ENCODE results near the gene RIMS1. TPM values are rescaled to one million over a fixed set of nuclear protein-coding genes. Genes with fewer than 3 reads are reported as not detected.
"Not testable (repeated sequence)": the region's sequence is repeated elsewhere in the genome, so short reads cannot be mapped to it uniquely, and the experiment has no call there.

Gene RIMS1
- total RNA-seq, 1 donor from 2014 or later = 21.7 TPM

DNA sequence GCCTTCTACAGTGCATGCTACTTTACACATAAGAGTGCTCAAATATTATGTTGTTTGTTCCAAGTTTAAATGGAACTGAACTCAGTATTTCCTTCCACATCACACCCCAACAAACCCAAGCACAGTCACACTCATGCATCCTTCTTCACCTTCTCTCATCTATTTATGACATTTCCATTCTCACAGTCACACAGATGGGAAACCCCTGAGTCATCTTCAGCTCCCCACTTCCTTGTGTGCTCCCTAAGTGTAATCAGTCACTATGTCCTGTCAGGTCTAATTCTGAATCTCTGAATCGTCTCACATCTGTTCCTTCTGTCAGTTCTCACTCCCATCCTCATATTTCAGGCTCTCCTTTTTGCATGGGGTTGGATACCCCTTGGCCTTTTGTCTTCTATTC lies 96.0 kb downstream of the RIMS1 start:
- no peak for DNase-seq (ENCODE audit: low read depth)

DNA sequence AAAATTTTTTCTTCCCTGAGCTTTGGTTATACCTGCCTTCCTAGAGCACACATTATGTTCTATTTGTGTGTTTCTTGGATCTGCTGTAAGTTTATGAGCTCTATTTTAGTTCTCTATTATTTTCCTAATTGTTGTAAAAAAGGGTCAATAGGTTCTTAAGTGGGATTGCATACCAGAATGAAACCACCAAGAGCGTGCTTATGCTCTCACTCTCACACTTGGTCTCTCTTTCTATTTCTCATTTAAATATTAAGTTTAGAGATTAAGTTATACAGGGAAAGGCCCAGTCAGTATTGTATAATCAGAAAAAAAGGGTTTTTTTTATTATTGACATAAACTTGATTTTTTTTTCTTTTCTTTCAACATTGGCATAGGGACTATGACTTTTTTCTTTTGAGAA lies 96.8 kb downstream of the RIMS1 start:
- no peak for DNase-seq (ENCODE audit: low read depth)

DNA sequence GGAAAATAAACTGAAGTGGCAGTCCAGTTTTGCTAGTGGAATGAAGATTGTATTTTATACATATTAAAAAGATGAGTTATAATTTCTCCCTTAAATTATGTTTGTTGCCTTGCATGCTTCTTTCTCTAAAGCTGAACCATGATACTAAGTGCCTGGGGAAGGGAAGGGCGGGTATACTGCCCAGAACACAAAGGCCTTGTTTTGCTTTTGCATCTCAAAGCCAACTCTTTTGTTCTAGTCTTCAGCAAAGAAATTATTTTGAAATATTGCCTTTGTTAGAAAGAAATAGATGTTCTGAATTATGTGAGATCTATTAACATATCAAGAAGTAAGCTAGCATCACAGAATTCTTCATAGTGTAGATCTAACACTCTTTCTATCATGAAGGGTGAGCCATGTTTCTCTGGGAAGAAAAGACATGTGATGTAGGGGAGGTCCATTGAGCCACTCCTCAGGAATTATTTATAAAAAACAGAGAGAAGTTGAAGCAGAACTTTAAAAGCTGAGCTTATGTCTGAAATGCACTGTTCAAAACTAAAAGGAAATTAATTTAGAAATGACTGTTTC lies 108.4 kb downstream of the RIMS1 start:
- DNase-seq (ENCODE audit: low read depth) = no peak

DNA sequence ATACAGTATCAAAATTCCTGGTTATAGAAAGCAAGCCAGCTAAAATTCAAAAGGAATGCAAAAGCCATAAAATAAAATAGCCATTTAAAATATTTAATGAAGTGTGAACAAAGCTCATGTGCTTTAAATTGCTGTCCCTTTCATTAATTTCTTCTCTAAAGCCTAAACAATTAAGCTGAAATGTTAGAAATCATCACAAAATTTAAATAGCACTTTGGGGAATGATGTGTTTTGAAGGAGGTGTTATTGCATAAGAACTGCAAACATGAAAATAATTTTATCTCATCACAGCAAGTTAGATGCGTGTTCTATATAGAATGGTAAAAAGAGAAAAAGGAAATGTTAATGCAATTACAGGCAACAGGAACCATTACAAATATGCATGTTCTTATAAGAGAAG lies 111.0 kb downstream of the RIMS1 start:
- no peak for DNase-seq (ENCODE audit: low read depth)

DNA sequence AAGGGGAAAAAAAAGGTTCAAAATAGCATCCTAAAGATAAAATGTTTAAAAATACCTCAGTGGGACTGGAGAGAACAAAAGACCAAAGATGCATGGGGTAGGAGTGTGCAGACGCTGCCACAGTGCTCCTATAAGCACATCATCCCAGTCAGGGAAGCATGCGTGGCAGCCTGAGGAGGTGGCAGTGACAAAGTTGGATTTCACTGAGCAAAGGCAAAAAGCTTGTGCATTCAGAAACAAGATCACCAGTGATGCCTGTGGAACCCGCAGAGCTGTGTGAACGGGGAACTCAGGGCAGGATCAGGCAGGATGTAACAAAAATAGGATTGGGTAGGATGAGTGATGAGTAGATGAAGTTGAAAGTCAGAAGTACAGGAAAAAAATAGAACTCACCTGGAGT lies 116.1 kb downstream of the RIMS1 start:
- DNase-seq (ENCODE audit: low read depth) = no peak

DNA sequence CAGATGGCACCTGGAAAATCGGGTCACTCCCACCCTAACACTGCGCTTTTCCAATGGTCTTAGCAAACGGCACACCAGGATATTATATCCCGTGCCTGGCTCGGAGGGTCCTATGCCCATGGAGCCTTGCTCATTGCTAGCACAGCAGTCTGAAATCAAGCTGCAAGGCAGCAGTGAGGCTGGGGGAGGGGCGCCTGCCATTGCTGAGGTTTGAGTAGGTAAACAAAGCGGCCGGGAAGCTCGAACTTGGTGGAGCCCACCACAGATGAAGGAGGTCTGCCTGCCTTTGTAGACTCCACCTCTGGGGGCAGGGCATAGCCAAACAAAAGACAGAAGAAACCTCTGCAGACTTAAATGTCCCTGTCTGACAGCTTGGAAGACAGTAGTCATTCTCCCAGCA lies 120.2 kb downstream of the RIMS1 start:
- not testable (repeated sequence) for DNase-seq (ENCODE audit: low read depth)

DNA sequence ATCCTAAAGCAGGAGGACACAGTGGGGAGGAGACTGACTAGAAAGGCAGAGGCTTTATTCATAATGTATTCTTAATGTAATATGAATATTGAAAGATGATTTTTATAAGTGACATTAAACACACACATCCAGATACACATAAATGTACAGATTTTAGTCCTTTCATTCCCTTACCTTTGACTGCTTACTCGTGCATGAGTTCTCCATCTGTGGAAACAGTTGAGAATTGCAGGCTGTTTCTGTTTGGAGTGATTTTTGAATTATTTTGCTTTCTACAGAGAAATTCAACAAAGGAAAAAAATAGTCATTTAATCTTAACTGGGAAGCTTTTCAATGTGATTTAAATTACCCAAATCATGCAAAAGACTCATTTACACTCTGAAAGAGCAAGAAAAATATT lies 136.5 kb downstream of the RIMS1 start:
- DNase-seq (ENCODE audit: low read depth) = no peak

DNA sequence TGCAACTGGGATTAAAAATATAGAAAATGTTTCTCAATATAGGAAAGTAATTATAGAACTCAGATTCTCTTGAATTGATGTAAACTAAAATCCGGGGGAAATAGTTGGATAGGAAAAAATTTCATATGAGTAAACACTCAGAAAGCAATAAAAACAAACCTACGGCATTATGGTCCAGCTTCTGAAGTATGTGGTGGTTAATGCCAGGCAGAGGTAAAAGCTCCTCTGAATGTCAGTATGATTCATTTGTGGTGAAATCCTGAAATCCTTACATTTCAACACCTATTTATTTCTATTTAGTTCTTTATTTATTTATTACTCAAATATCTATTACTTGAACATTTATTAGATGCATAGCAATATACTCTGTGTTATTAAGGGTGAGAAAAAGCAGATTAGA lies 145.1 kb downstream of the RIMS1 start:
- peak; percentile 68 for DNase-seq (ENCODE audit: low read depth)

DNA sequence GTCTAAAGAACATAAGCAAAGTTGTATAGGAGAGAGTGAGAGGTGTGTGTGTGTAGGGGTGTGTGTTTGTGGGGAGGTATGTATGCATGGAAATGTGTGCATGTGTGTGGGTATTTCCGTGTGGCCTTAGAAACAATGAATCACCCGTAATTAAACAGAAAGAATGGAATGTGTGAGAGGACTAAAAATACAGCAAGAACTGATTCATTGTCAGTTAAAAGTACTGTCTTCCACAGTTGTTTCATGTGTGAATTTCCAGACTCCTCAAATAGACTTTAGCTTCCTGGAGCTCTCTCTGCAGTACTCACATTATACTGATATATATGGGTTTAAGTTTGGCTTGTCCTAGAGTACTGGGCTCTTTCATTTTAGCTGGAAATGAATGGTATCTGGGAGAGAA lies 145.7 kb downstream of the RIMS1 start:
- DNase-seq (ENCODE audit: low read depth) = peak; percentile 91

DNA sequence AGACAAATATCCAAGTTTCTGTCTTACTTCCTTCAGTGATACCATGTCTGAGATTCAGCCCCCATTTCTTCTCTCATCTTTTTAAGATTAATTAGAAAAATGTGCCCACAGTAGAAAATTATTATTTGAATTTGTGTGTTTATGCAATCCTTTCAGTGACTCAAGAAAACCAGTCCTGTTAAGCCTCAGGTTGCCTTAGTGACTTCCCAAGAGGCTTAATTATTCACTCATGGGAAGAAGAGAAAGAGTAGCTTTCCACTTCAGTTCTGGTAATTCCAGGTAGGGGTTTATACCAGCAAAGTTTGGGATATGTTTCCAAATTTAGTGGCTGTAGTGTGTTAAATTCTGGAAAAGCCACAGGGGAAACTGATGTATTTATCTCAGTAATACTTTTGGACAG lies 149.1 kb downstream of the RIMS1 start:
- DNase-seq (ENCODE audit: low read depth) = peak; percentile 90

DNA sequence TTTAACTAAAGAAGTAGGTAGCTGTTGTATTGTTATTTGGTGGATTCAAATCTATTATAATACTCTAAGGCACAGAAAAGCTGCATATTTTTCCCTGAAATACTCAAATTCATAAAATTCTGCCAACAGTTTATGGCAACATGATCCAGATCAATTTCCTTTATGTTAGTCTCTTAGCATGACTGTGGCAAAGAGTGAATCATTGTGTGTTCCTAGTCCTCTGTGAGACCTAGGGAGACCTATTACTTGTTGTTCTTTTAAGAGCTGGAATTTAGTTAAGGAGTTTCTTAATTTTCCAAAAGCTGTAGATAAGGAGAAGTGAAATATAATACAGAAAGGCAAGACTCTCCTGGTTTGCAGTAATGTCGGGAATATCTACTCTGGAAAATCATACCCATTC lies 149.6 kb downstream of the RIMS1 start:
- DNase-seq (ENCODE audit: low read depth) = peak; percentile 79

DNA sequence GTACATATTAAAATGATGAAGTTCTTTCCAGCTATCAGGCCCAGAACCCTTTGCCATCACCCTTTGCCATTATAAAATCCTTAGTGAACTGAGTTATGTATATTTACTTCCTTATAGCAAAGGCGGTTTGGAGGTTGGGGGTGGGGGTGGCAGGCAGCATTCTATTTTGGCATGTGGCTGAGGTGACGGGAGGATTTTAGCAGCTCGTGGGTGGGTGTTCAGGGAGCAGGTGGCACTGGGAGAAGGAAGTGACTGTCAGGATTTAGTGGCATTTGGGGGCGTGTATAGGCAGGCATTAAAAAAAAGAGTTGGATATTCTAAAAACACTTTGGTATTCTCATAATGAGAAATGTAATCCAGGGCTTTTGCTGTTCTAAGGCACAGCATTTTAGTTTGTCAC lies 150.7 kb downstream of the RIMS1 start:
- DNase-seq (ENCODE audit: low read depth) = no peak

DNA sequence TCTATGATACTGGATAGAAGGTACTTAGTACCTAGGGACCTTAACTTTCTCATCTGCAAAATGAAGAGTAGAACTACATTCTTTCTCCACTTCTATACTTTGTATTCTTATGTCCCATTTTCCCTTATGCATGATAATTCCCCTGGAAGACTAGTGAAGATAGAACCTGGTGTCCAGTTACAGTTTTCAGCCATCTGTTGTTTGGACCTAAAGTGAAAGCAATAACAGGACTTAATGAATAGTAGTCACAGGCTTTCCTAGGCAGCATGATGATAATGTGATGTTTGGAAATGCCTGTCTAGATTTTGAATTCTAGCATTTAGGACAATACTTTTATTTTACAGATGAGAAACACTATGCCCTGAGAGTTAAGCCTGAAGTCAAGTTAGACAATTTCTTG lies 153.8 kb downstream of the RIMS1 start:
- peak; percentile 7 for DNase-seq (ENCODE audit: low read depth)

DNA sequence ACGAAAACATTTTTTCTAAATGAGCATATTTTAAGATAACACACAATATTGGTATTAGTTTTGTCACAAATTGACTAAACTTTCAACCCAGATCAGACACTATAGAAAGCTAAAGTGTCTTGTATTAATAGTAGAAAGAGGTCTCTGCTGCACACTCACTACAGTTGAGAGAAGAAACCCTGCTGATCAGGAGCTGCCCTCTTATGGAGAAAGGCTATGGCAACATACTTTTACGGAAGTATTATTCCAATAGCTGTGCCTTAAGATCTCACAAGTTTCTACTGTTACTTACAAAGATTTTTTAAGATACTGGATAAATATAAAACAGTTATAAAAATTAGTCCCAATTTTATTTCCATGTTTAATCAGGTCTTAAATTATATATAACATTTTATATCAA lies 155.7 kb downstream of the RIMS1 start:
- peak; percentile 40 for DNase-seq (ENCODE audit: low read depth)

DNA sequence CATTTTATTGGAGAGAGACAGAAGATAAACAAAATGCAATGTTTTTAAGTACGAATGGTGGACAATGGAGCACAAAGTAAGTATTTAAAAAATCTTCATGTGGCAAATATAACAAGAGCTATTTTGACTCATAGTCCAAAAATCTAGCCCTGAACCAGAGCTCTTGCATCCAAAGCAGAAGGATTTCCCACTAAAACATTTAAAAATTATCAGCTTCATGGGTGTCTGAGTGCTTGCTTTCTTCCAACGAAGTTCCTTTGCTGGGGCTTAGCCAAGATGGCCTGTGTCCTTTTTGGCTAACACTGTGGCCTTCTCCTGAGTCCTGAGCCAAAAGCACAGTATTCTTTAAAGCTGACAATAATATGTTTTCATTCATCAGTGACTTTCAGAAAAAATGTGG lies 161.7 kb downstream of the RIMS1 start:
- DNase-seq (ENCODE audit: low read depth) = no peak

DNA sequence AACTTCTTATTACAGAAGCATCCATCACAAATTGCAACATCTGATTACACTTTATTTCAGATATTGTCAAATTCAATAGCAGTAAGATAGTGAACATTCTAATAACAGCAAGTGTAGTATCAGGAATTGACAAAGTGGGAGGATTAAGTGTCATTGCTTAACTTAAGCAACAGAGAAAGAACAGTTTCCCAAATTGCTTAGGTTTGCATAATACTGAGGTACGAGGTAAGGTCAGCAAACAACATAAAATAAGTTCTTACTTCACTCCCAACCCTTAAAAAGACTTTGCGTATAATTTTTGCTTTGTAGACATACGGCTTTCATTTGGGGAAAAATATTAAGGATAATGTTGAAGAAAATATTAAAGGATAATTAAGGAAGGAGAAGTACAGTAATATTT lies 163.0 kb downstream of the RIMS1 start:
- no peak for DNase-seq (ENCODE audit: low read depth)

DNA sequence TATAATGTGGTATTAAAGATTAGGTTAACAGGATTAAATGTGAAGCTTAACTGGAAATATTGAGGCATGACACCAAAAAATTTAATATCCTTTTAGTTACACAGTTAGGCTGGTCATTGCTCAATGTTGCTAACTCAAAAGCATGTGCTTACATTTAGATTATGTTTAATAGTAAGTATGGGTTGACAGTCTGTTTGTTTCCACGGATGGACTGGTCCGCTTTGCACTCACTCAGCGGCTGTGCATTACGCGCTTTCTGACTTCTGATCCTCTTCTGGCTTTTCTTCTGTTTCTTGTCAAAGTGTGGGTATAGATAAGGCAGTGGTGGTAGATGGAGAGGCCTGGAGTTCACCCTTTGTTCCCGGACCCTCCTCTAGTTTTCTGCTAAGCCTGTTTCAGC lies 174.9 kb downstream of the RIMS1 start:
- no peak for DNase-seq (ENCODE audit: low read depth)

DNA sequence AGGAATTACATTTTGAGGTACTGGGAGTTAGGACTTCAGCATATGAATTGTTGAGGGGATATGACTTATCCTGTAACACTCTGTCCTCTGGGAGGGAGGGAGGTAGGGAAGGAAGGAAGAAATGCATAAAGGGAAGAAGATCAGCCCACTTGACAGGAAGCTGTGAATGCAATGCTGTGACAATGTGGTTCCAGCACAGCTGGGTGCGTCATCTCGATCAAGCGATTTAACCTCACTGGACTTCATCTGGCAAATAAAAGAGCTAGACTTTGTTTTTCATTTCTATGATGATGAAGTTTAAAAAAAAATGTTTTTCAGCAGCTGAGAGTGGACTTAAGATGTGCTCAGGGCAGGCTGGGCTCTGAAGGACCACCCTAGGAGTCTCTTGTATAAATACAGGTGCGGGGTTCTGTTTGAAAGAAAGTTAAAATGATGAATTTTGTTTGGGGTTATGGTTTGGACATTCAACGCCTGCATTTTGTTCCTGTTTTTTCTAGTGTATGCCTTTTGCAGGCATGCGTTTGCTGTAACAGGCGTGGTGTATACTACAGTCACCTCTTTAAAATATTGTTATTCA lies 178.1 kb downstream of the RIMS1 start:
- DNase-seq (ENCODE audit: low read depth) = no peak

DNA sequence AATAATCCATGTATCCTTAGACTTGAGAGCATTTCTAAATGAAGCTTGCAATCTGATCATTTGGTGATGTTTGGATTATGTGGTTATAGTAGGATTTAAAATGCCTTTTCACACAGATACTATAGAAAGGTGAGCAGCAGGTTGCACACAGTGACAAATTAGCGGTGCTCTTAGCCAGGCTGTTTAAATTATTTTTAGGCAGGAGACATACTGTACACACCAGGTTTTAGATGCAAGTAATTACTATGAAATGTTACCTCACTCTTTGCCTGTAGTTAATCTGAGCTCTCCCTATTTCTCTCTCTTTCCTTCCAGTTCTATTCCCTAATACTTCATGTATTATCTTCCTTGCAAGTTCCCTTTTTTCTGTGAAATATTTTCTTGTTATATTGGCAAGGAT lies 191.7 kb downstream of the RIMS1 start:
- no peak for DNase-seq (ENCODE audit: low read depth)

DNA sequence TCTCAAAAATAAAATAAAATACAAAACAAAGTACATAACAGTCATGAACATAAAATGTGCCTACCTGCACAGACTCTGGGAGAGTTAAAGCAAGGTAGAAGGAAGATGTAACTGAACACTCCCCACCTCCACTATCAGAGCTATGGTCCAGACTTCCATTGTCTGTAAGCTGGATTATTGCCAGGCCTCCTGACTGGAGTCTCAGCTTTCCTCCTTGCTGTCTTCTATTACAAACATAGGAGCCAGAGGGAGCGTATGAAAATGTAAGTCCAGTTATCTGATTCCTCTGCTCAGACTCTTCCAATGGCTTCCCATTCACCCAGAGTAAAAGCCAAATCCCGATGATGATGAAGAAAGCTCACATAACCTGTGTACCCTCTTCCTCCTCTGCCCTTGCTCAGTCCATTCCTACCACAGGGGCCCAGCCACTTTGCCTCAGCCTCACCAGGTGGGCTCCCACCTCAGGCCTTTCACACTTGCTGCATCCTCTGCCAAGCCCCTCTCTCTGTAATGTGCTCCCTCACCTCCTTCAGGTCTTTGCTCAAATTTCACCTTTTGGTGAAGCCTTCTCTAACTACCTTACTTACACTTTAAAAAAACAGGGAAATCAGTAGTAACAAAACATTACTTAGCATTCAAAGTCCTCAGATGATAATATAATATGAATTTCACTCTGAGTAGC lies 194.1 kb downstream of the RIMS1 start:
- DNase-seq (ENCODE audit: low read depth) = peak; percentile 1

DNA sequence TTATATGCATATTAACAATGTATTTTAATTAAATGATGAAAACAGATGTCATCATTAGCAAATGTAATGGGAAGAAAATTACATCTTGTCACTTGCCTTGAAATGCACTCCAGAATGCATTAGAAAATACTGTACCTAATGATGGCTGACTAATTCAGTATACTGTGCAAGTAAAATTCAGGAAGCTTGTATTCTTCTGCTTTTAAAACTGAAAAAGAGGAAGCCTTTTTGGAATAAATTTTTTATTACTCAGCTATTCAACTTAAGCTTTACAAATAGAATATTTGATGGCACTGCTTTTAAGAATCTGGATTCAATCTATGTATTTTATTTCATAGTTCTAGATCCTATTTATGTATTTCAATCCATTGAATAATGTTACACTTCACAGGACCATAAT lies 195.5 kb downstream of the RIMS1 start:
- no peak for DNase-seq (ENCODE audit: low read depth)

DNA sequence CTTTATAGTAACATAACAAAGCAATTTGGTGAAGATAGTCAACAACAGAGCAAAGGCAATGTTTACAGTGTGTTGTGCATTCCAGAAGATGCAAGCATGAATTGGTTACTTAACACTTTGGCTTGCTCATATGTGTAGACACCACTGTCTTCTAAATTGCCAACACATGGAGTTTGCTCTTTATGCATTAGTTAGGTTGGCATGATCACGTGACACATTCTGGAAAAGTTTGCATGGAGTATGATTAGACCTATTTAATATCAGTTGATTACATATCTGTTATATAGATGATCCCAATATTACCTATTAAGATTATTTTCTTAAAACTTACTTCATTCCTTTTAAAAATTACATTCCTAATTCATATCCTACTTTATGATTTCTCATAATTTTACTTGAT lies 197.6 kb downstream of the RIMS1 start:
- no peak for DNase-seq (ENCODE audit: low read depth)

DNA sequence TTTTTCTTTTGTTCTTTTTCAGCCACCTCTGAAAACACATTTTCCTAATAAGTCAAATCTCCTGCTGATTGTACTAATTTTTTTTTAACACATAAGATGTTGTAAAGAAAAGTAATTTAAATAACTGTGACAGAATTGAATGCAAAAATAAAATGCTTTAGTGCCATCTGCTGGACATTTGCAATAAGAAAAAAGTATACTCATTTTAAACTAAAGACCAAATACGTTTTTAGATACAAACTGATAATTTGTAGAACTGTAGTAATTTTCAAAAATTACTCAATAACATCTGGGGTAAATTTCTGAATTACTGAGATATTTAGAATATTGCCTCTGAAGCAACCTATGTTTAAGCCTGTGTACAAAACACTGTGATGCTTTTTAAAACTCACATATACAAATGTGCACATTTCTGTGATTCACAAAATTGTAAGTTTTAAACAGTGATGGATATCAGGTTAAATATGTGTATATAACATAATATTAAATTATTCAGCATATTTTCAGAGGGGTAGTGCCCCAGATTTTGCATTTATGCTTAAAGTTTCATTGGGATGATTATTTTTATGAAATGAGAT lies 198.7 kb downstream of the RIMS1 start:
- DNase-seq (ENCODE audit: low read depth) = peak; percentile 26

Measured in renal cortical epithelial cell (primary cell).